GM21576 (cell line): Measurements from ENCODE around the gene COX5A.
"Not testable (repeated sequence)": the region's sequence is repeated elsewhere in the genome, so short reads cannot be mapped to it uniquely, and the experiment has no call there.

Experiments used
- ATAC-seq: cut with Tn5 transposase; IDR thresholded peaks from one replicate; pipeline ENCODE4 v1.9.1; 2021; ENCODE audit warnings: mild to moderate bottlenecking, moderate library complexity; ENCODE audit not compliant: unreplicated experiment

Gene COX5A

GRCh38 chr15:74955796-74956647 is 18.1 kb upstream of the COX5A start:
- ATAC-seq = peak; percentile 27

DNA sequence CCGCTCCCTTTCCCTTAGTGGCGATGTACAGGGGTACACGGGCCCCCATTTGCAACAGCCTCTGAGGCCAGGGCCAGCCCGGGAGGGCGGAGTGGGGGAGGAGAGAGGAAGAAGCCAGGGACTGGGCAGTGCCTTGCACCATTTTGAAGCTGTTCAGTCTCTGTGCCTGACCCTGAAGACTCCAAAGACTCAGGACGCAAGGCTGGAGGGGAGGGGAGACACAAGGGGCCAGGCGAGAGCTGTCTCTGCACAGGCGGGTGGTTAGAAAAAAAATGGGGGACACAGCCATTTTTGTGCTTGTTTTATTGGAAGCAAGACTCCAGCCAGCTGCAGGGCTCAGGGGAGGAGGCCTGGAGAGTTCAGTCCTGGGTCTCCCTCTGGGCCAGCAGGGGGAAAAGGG is 17.1 kb upstream of the COX5A start:
- ATAC-seq = no peak

- ATAC-seq = no peak
Measured at GRCh38 chr15:74954515-74954914, 16.6 kb upstream of the COX5A start.

- no peak for ATAC-seq
Measured at GRCh38 chr15:74951006-74951405, 13.1 kb upstream of the COX5A start.

DNA sequence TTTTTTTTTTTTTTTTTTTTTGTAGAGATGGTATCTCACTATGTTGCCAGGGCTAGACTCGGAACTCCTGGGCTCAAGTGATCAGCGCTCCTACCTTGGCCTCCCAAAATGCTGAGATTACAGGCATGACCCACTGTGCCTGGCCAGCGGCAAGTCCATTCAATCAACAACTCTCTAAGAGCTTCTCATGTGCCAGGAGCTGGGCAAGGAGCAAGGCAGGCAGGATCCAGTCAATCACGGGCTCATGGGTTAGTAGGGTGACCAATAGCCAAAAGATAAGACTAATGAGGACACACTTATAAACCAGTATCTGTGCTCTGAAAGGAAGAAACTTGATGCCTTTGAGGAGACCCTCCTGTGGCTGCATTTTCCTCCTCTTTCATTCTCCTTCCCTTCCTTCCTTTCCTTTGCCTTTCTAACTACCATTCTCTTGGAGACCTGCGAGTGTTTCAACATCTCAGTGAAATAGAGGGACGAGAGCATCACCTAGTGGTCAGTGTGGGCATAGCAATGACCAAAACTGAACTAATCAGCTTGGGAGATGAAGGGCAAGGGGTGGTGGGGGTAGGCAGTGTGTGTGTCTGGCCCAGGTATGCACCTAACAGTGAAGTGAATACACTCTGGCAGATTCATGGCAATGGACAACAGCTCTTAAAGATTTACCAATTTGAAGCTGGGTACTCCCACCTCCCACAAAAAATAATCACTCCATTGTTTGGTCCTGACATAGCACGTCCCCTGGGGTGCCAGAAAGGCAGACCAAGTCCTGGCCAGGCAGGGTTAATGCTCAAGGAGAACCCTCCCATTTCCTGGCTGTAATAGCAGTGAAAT is 12.4 kb upstream of the COX5A start:
- ATAC-seq = no peak

DNA sequence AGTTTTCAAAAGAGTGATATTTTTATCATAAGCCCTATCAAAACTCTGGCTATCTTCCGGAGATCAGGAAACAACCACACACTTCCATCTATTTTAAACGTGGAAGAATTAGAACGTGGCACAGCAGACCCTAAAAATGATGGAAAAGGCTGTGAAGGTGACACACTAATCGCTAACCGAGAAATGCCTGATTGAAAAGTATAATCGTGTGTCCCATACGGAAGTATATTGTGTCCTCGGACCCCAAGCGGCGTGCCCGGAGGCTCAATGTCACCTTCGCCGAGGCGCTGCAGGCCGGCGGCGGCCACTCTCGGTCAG is 642 bp downstream of the COX5A start:
- ATAC-seq = no peak

- not testable (repeated sequence) for ATAC-seq
Measured at GRCh38 chr15:74935193-74935592, 2.7 kb downstream of the COX5A start.

DNA sequence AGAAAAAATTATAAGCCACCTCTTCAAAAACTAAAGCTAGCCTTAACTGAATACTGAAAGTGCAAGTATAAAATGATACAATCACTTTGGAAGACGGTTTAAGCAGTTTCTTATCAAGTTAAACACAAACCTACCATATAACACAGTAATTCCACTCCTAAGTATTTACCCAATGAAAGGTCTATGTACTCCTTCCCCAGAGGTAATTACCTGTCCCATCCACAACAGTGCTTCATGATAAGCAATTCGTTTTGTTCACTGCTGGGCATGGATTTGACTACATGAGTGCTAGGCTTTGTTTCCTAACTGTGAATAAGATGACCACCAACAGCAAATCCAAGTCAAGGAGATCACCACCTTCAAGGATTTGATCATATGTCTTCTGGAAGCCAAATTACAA is 4.3 kb downstream of the COX5A start:
- no peak for ATAC-seq

DNA sequence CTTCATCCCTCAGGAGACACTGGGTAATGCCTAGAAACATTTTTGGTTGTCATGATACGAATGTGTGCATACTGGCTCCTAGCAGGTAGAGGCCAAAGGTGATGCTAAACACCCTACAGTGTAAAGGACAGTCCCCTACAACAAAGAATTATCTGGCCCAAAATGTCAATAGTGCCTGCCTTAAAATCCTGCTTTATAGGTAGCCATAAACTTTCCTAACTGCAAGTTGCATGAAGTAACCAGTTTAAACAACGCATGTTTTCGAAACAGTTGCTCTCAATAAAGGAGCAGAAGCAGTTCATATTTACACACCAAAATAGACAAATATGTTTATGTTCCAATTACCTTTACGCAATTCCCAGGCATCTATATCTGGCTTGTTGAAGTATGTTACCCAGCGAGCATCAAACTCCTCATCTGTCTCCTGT is 9.1 kb downstream of the COX5A start:
- no peak for ATAC-seq

- ATAC-seq = no peak
Measured at GRCh38 chr15:74924525-74924924, 13.3 kb downstream of the COX5A start.

DNA sequence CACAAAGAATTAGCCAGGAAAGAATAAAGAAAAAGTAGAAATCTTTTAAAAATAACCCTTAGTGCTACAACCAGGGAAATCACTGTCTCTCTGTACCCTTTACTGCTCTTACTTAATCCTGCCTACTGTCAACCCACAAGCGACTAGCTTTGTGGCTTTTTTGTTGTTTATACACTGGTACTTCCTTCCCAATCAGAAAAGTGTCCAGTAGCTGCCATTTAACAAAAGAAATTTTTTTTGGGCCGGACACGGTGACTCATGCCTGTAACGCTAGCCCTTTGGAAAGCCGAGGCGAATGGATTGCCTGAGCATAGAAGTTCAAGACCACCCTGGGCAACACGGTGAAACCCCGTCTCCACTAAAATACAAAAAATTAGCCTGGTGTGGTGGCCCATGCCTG is 17.4 kb downstream of the COX5A start:
- ATAC-seq = no peak

- ATAC-seq = no peak
Measured at GRCh38 chr15:74917676-74918075, 20.2 kb downstream of the COX5A start.

DNA sequence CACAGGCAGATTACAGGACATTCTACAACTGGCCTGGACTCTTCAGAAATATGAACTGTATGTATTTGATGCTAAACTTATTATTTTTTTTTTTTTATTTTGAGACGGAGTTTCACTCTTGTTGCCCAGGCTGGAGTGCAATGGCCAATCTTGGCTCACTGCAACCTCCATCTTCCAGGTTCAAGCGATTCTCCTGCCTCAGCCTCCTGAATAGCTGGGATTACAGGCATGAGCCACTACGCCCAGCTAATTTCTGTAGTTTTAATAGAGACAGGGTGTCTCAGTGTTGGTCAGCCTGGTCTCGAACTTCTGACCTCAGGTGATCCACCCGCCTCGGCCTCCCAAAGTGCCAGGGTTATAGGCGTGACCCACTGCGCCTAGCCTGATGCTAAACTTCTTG is 24.1 kb downstream of the COX5A start:
- not testable (repeated sequence) for ATAC-seq

- ATAC-seq = no peak
Measured at GRCh38 chr15:74913041-74913440, 24.8 kb downstream of the COX5A start.

GRCh38 chr15:74908635-74909034 is 29.2 kb downstream of the COX5A start:
- ATAC-seq = no peak

DNA sequence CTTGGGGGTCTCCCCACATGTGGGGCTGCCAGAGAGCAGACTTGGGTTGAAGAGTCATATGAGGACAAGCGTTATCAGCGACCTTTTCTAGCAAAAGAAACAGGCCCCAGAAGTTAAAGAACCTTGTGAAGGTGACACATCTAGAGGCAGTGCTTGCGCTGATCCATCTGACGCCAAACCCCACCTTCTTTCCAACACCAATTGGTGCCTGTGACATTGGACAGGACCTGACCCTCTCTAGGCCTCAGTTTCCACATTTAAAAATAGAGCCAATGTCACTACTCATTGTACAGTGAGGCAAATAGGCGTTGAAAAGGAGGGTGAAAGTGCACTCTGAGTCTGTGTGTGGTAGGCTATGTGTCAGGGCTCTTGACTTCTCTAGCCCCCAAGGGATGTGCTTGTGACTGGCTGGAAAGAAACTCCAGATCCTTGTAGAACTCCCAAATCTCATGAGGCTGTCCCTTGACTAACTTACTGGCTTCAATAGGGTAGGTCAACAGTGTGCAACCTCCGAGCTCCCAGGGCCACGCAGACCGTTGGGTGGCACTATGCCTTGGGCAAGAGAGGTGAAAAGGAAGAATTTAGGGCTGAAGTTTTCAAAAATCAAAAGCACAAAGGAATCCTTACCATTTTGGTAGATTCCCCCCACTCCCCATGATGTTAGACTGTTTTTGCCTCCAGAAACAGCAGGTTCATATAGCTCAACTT is 30.6 kb downstream of the COX5A start:
- no peak for ATAC-seq

GRCh38 chr15:74906450-74907162 is 31.3 kb downstream of the COX5A start, which contains the start of gene FAM219B:
Gene FAM219B (minus strand): TSS chr15:74906851. CDS start chr15:74906800, 51 bp downstream.
- ATAC-seq = peak; percentile 80

DNA sequence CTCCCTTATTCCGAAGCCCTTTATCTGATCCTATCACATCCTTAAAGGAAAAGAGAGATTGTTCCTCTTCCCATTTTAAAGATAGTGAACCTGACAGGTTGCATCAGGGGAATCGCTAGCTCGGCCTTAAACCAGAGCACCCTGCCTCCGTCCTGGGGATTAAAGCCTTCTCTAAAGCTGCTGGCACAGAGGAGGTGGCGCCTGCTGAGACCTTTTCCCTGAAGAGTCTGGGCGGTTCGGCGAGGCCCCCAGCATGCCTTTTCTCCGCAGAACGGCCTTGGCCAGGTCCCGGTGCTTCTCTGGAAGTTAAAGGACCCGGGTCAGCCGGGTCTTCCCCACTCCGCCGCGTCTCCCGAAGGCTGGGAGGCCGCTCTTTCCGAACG is 31.8 kb downstream of the COX5A start:
- ATAC-seq = peak; percentile 12

GRCh38 chr15:74904190-74904805 is 33.6 kb downstream of the COX5A start:
- ATAC-seq = no peak

- ATAC-seq = no peak
Measured at GRCh38 chr15:74903676-74904075, 34.2 kb downstream of the COX5A start.
